Neuronal stem cell (in vitro differentiated cells): Measurements from ENCODE around the gene RAPGEF2.

ENCODE experiments used
- DNase-seq: peaks from one replicate; pipeline ENCODE4 v3.0.0-alpha.2; 2013; ENCODE audit warnings: low spot score
- H2AFZ ChIP-seq: one replicate; pipeline ENCODE4 v1.6.1; 2013; ENCODE audit warnings: mild to moderate bottlenecking, low read length, inconsistent platforms
- H2AK5ac ChIP-seq: 2 replicates; pipeline ENCODE4 v1.6.1; 2013; ENCODE audit warnings: low read depth, mild to moderate bottlenecking, inconsistent platforms, low read length, moderate library complexity, mixed read lengths
- H2BK120ac ChIP-seq: 2 replicates; pipeline ENCODE4 v1.6.1; 2013; ENCODE audit warnings: low read depth, mild to moderate bottlenecking, inconsistent platforms, low read length, moderate library complexity, mixed read lengths
- H2BK12ac ChIP-seq: one replicate; pipeline ENCODE4 v1.6.1; 2013; ENCODE audit warnings: low read length, inconsistent platforms
- H2BK15ac ChIP-seq: 2 replicates; pipeline ENCODE4 v1.6.1; 2013; ENCODE audit warnings: mild to moderate bottlenecking, low read length, inconsistent platforms, mixed read lengths
- H2BK5ac ChIP-seq: one replicate; pipeline ENCODE4 v1.6.1; 2013; ENCODE audit warnings: inconsistent platforms, mild to moderate bottlenecking, low read length, moderate library complexity
- H3K14ac ChIP-seq: one replicate; pipeline ENCODE4 v1.6.1; 2013; ENCODE audit warnings: low read length, inconsistent platforms
- H3K18ac ChIP-seq: 2 replicates; pipeline ENCODE4 v1.6.1; 2013; ENCODE audit warnings: low read length, inconsistent platforms
- H3K23ac ChIP-seq: 2 replicates; pipeline ENCODE4 v1.6.1; 2013; ENCODE audit warnings: low read depth, mild to moderate bottlenecking, mixed read lengths, low read length, inconsistent platforms; ENCODE audit not compliant: poor library complexity
- H3K27ac ChIP-seq: replicated peaks from 3 replicates; pipeline ENCODE4 v1.5.1; 2013; ENCODE audit warnings: low read length, inconsistent platforms
- H3K27me3 ChIP-seq, 3 experiments: 2 replicates each; pipeline ENCODE4 v1.6.1; 2013; ENCODE audit warnings: low read length in 3 of 3, mild to moderate bottlenecking in 2 of 3, inconsistent platforms in 1 of 3, low read depth in 1 of 3, mixed read lengths in 1 of 3, moderate library complexity in 1 of 3; ENCODE audit not compliant: control insufficient read depth in 3 of 3, insufficient read depth in 3 of 3
- H3K36me3 ChIP-seq, 2 donors: replicated peaks in 1 of 2; 2 replicates each; pipeline ENCODE4 v1.6.1; 2013; ENCODE audit warnings: low read length in 2 of 2; ENCODE audit not compliant: control insufficient read depth in 2 of 2, insufficient read depth in 2 of 2
- H3K4ac ChIP-seq: 2 replicates; pipeline ENCODE4 v1.6.1; 2013; ENCODE audit warnings: inconsistent platforms, mild to moderate bottlenecking, low read length, moderate library complexity
- H3K4me1 ChIP-seq, 2 donors: 1 replicate in 1 of 2; 2 replicates in 1 of 2; pipeline ENCODE4 v1.6.1; 2013; ENCODE audit warnings: low read length in 2 of 2, low read depth in 1 of 2; ENCODE audit not compliant: control insufficient read depth in 2 of 2, insufficient read depth in 1 of 2
- H3K4me2 ChIP-seq: one replicate; pipeline ENCODE4 v1.6.1; 2013; ENCODE audit warnings: mild to moderate bottlenecking, low read length, inconsistent platforms; ENCODE audit not compliant: insufficient read depth, poor library complexity, severe bottlenecking
- H3K4me3 ChIP-seq, 2 donors: 2 replicates each; pipeline ENCODE4 v1.5.1; 2013; ENCODE audit warnings: low read length in 2 of 2, mild to moderate bottlenecking in 2 of 2, inconsistent platforms in 1 of 2, moderate library complexity in 1 of 2
- H3K79me1 ChIP-seq: one replicate; pipeline ENCODE4 v1.6.1; 2013; ENCODE audit warnings: low read depth, mild to moderate bottlenecking, inconsistent platforms, low read length, moderate library complexity
- H3K9ac ChIP-seq: one replicate; pipeline ENCODE4 v1.6.1; 2013; ENCODE audit warnings: mild to moderate bottlenecking, low read depth, low read length, inconsistent platforms; ENCODE audit not compliant: poor library complexity
- H3K9me3 ChIP-seq, 2 donors: replicated peaks in 1 of 2; 2 replicates each; pipeline versions ENCODE3 to v1.6.1; 2013; ENCODE audit warnings: low read length in 2 of 2, mild to moderate bottlenecking in 2 of 2, inconsistent platforms in 1 of 2, low read depth in 1 of 2, mixed read lengths in 1 of 2, moderate library complexity in 1 of 2; ENCODE audit not compliant: control insufficient read depth in 2 of 2, insufficient read depth in 1 of 2
- H4K8ac ChIP-seq: one replicate; pipeline ENCODE4 v1.6.1; 2013; ENCODE audit warnings: low read depth, mild to moderate bottlenecking, inconsistent platforms, low read length, moderate library complexity
- H4K91ac ChIP-seq: one replicate; pipeline ENCODE4 v1.6.1; 2013; ENCODE audit warnings: low read length, low read depth, mild to moderate bottlenecking, inconsistent platforms; ENCODE audit not compliant: poor library complexity
- WGBS, 2 donors: extraction: QIAGEN DNeasy Blood & Tissue Kit; methylation state at CpG; one replicate each; pipeline ENCODE4 v1.1.7; 2013; ENCODE audit warnings: missing lambda C conversion rate in 2 of 2, mixed read lengths in 1 of 2; ENCODE audit not compliant: insufficient read length in 2 of 2, insufficient replicate concordance in 1 of 2; ENCODE audit errors: extremely low coverage in 2 of 2; 5-methylcytosine and 5-hydroxymethylcytosine counted together

Gene RAPGEF2

GRCh38 chr4:159353422-159354116 is 250.7 kb downstream of the RAPGEF2 start:
- no peak overlapping the region for H3K9ac ChIP-seq
- DNase-seq: no peak
- H2BK15ac ChIP-seq: no peak overlapping the region
- no peak overlapping the region for H2BK12ac ChIP-seq
- H2AK5ac ChIP-seq: no peak overlapping the region
- no peak overlapping the region for H3K4ac ChIP-seq
- H3K27me3 ChIP-seq: no peaks in the 10 kb centered on the region
- peaks cover 18 to 98% of the 10 kb centered on the region in 2 donors for H3K36me3 ChIP-seq
- no CpG with 5 or more reads among the region's 15 CpGs for whole genome bisulfite sequencing, 2 donors
- H3K23ac ChIP-seq: no peak overlapping the region
- H4K91ac ChIP-seq: no peak overlapping the region
- H2BK120ac ChIP-seq: no peak overlapping the region
- H3K18ac ChIP-seq: no peak overlapping the region
- H3K9me3 ChIP-seq: no peaks in the 10 kb centered on the region
- no peak overlapping the region for H3K27ac ChIP-seq
- no peak overlapping the region for H3K14ac ChIP-seq
- no peak overlapping the region for H2BK5ac ChIP-seq
- H4K8ac ChIP-seq: no peak overlapping the region
- H3K4me2 ChIP-seq: no peak overlapping the region
- H3K4me3 ChIP-seq: no peak overlapping the region
- H2AFZ ChIP-seq: no peak overlapping the region
- H3K79me1 ChIP-seq: no peaks in the 10 kb centered on the region
- H3K4me1 ChIP-seq: no peaks in the 10 kb centered on the region

GRCh38 chr4:159355466-159355865 is 252.6 kb downstream of the RAPGEF2 start:
- Histone ChIP-seq H3K27me3 (no peaks in the 10 kb centered on the region), H3K27ac (no peak overlapping the region), H3K9ac (no peak overlapping the region), H2BK15ac (no peak overlapping the region), H3K4me3 (no peak overlapping the region), H3K4me1 (no peaks in the 10 kb centered on the region), H3K4ac (no peak overlapping the region), H3K14ac (no peak overlapping the region), H2BK12ac (no peak overlapping the region), H2BK120ac (no peak overlapping the region), H2AFZ (no peak overlapping the region), H3K23ac (no peak overlapping the region), H4K8ac (no peak overlapping the region), H3K36me3 (peaks cover 19 to 100% of the 10 kb centered on the region in 2 donors), H4K91ac (no peak overlapping the region), H3K9me3 (no peaks in the 10 kb centered on the region), H2AK5ac (no peak overlapping the region), H3K18ac (no peak overlapping the region), H3K4me2 (no peak overlapping the region), H2BK5ac (no peak overlapping the region), H3K79me1 (no peaks in the 10 kb centered on the region)
- no peak for DNase-seq
- no CpG with 5 or more reads among the region's 3 CpGs for WGBS, 2 donors

GRCh38 chr4:159357350-159357749 is 254.5 kb downstream of the RAPGEF2 start:
- H3K27ac ChIP-seq: no peak overlapping the region
- no peaks in the 10 kb centered on the region for H3K27me3 ChIP-seq
- H3K9ac ChIP-seq: no peak overlapping the region
- H2AK5ac ChIP-seq: no peak overlapping the region
- no peaks in the 10 kb centered on the region for H3K4me1 ChIP-seq
- no peak overlapping the region for H4K91ac ChIP-seq
- H3K23ac ChIP-seq: no peak overlapping the region
- peaks cover 17 to 94% of the 10 kb centered on the region in 2 donors for H3K36me3 ChIP-seq
- no peak for DNase-seq
- no peak overlapping the region for H2BK120ac ChIP-seq
- no peaks in the 10 kb centered on the region for H3K9me3 ChIP-seq
- H2AFZ ChIP-seq: no peak overlapping the region
- H3K79me1 ChIP-seq: no peaks in the 10 kb centered on the region
- H3K14ac ChIP-seq: no peak overlapping the region
- H2BK12ac ChIP-seq: no peak overlapping the region
- no peak overlapping the region for H3K4ac ChIP-seq
- no peak overlapping the region for H2BK5ac ChIP-seq
- no CpG with 5 or more reads among the region's 8 CpGs for WGBS, 2 donors
- H3K18ac ChIP-seq: no peak overlapping the region
- H2BK15ac ChIP-seq: no peak overlapping the region
- H3K4me2 ChIP-seq: no peak overlapping the region
- no peak overlapping the region for H3K4me3 ChIP-seq
- no peak overlapping the region for H4K8ac ChIP-seq

GRCh38 chr4:159358226-159358625 is 255.3 kb downstream of the RAPGEF2 start:
- H2BK5ac ChIP-seq: no peak overlapping the region
- H2AK5ac ChIP-seq: no peak overlapping the region
- no peak overlapping the region for H2BK12ac ChIP-seq
- H3K27me3 ChIP-seq: no peaks in the 10 kb centered on the region
- no peak overlapping the region for H3K18ac ChIP-seq
- no peak overlapping the region for H3K9ac ChIP-seq
- no peak for DNase-seq
- H3K36me3 ChIP-seq: peaks cover 15 to 89% of the 10 kb centered on the region in 2 donors
- no peak overlapping the region for H2AFZ ChIP-seq
- H3K9me3 ChIP-seq: no peaks in the 10 kb centered on the region
- no peak overlapping the region for H3K4ac ChIP-seq
- H3K27ac ChIP-seq: no peak overlapping the region
- H3K23ac ChIP-seq: no peak overlapping the region
- no peak overlapping the region for H3K4me3 ChIP-seq
- no peak overlapping the region for H3K14ac ChIP-seq
- H4K8ac ChIP-seq: no peak overlapping the region
- no peak overlapping the region for H4K91ac ChIP-seq
- no peak overlapping the region for H2BK120ac ChIP-seq
- H3K4me1 ChIP-seq: no peaks in the 10 kb centered on the region
- H3K79me1 ChIP-seq: no peaks in the 10 kb centered on the region
- H2BK15ac ChIP-seq: no peak overlapping the region
- no peak overlapping the region for H3K4me2 ChIP-seq
- no CpG with 5 or more reads among the region's 2 CpGs for WGBS, 2 donors
